ENCODE measurements around the gene KLHL29.

DNA sequence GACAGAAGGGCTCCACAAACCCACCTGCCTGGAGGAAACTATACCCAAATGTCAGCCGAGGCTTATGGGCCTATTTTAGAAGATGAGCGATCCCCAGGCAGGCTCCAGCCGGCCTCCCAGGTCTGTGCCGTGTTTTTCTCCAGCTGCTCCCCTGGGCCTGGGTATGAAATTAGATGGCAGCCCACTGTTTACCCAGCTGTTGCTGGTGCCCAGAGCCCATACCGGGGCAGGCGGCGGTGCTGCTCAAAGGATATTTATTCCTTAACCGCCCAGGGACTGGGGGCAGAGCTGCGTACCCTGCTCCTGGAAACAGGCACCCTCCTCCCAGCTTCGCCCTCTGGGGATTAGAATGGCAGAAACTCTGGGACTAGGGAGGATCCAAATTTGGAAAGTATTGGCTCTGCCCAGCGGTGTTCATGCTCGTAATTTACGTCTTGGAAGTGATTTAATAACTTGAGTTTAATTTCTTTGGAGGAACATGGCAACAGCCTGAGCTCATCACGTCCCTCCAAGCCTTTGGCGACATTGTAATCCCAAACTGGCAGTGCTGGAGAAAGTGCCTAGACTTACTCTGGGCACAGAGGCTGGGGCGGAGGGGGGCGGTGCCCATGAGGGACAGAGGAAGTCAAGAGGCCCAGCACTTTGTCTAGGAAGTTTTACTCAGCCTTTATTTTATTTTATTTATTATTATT, 199.2 kb downstream of the KLHL29 start:
- TF ChIP-seq POLR2AphosphoS5 (IDR thresholded peaks at IDR 0.05; ENCODE audit: low read depth, low read length) (no peak), SIN3A (IDR thresholded peaks at IDR 0.05; ENCODE audit: borderline replicate concordance, insufficient read depth, low read length) (no peak), FOXP2 (optimal IDR thresholded peaks at IDR 0.05; ENCODE audit: borderline replicate concordance, extremely low read depth, extremely low read length, insufficient read depth) (no peak)
- TF ChIP-seq, protein P1, sequence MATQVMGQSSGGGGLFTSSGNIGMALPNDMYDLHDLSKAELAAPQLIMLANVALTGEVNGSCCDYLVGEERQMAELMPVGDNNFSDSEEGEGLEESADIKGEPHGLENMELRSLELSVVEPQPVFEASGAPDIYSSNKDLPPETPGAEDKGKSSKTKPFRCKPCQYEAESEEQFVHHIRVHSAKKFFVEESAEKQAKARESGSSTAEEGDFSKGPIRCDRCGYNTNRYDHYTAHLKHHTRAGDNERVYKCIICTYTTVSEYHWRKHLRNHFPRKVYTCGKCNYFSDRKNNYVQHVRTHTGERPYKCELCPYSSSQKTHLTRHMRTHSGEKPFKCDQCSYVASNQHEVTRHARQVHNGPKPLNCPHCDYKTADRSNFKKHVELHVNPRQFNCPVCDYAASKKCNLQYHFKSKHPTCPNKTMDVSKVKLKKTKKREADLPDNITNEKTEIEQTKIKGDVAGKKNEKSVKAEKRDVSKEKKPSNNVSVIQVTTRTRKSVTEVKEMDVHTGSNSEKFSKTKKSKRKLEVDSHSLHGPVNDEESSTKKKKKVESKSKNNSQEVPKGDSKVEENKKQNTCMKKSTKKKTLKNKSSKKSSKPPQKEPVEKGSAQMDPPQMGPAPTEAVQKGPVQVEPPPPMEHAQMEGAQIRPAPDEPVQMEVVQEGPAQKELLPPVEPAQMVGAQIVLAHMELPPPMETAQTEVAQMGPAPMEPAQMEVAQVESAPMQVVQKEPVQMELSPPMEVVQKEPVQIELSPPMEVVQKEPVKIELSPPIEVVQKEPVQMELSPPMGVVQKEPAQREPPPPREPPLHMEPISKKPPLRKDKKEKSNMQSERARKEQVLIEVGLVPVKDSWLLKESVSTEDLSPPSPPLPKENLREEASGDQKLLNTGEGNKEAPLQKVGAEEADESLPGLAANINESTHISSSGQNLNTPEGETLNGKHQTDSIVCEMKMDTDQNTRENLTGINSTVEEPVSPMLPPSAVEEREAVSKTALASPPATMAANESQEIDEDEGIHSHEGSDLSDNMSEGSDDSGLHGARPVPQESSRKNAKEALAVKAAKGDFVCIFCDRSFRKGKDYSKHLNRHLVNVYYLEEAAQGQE (IDR thresholded peaks at IDR 0.05; ENCODE audit: insufficient read depth in 1 of 2, low read depth in 2 of 2, low read length in 2 of 2) = no peak
